ENCODE data around the gene COTL1.

The COTL1 gene

DNA sequence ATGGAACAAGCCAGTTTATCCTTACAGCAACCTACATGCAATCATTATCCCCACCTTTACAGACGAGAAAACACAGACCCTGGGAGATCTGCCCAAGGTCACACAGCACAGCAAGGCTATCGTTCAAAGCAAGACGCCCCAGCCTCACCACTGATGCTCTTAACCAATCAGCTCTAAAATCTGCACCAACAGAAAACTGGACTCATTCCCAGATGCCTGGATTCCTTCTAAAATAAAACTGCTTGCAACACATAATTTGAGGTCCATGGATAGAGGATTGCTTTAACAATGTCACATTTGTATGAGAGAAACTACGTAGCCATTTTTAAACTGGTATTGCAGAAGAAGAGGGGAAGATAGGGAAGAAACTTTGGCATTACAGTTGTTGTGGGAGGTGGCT is 6.8 kb downstream of the COTL1 start:
- Histone ChIP-seq H2BK5ac (ENCODE audit: low read length) (no peak overlapping the region), H3K9ac (ENCODE audit: low read length) (no peak overlapping the region), H2BK15ac (replicated peaks; ENCODE audit: low read depth) (no peak overlapping the region), H4K5ac (ENCODE audit: low read length) (no peak overlapping the region), H3K27ac (ENCODE audit: low read depth, low read length) (no peak overlapping the region), H3K4me1 (ENCODE audit: control insufficient read depth, low read depth, low read length) (no peaks in the 10 kb centered on the region), H3K79me1 (ENCODE audit: low read length) (peaks cover 23% of the 10 kb centered on the region), H4K8ac (ENCODE audit: low read depth, low read length) (no peak overlapping the region), H2BK120ac (ENCODE audit: low read depth, low read length) (no peak overlapping the region), H3K56ac (ENCODE audit: low read length) (no peak overlapping the region), H3K18ac (ENCODE audit: low read length) (no peak overlapping the region), H3K36me3 (ENCODE audit: control insufficient read depth, insufficient read depth, low read length) (no peaks in the 10 kb centered on the region), H3K4me3 (ENCODE audit: low read length) (no peak overlapping the region), H2AK5ac (ENCODE audit: low read length) (no peak overlapping the region), H3K4me2 (ENCODE audit: low read length) (no peak overlapping the region), H3K79me2 (ENCODE audit: control insufficient read depth, insufficient read depth, low read length) (peaks cover 24% of the 10 kb centered on the region), H3K4ac (ENCODE audit: low read depth, low read length) (no peak overlapping the region), H3K27me3 (ENCODE audit: insufficient read depth, low read length, poor library complexity) (no peaks in the 10 kb centered on the region), H3K23ac (ENCODE audit: low read length) (no peak overlapping the region)
- no CpG with 5 or more reads among the region's 4 CpGs for WGBS (ENCODE audit: extremely low coverage, insufficient coverage, low lambda C conversion rate)
- no peak for DNase-seq

DNA sequence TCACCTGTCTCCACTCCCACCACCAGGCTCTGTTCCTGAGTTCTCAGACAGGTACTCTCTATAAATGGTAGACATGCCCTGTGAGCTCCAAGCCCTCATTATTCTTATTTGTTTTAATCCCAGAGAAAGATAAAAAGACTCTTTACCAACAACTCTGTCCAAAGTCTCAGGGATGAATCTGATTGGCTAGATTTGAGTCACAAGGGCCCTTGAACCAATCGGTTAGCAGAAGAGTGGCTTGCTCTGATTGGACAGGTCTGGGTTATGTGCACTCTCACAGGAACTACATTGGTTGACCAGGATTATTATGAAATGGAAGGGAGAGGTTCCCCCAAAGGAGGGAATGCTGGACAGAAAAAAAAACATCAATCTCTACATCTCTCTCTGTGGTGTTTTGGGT is 7.5 kb downstream of the COTL1 start:
- H3K79me1 ChIP-seq (ENCODE audit: low read length): peaks cover 23% of the 10 kb centered on the region
- no peak overlapping the region for H3K4ac ChIP-seq (ENCODE audit: low read depth, low read length)
- no peak overlapping the region for H3K27ac ChIP-seq (ENCODE audit: low read depth, low read length)
- no peak overlapping the region for H2BK15ac ChIP-seq (replicated peaks; ENCODE audit: low read depth)
- H4K5ac ChIP-seq (ENCODE audit: low read length): no peak overlapping the region
- H3K9ac ChIP-seq (ENCODE audit: low read length): no peak overlapping the region
- no peak overlapping the region for H2AK5ac ChIP-seq (ENCODE audit: low read length)
- H2BK120ac ChIP-seq (ENCODE audit: low read depth, low read length): no peak overlapping the region
- DNase-seq: no peak
- no peaks in the 10 kb centered on the region for H3K36me3 ChIP-seq (ENCODE audit: control insufficient read depth, insufficient read depth, low read length)
- WGBS (ENCODE audit: extremely low coverage, insufficient coverage, low lambda C conversion rate): no CpG with 5 or more reads among the region's 1 CpG
- no peak overlapping the region for H3K56ac ChIP-seq (ENCODE audit: low read length)
- H4K8ac ChIP-seq (ENCODE audit: low read depth, low read length): no peak overlapping the region
- no peak overlapping the region for H3K4me2 ChIP-seq (ENCODE audit: low read length)
- H3K4me3 ChIP-seq (ENCODE audit: low read length): no peak overlapping the region
- H3K4me1 ChIP-seq (ENCODE audit: control insufficient read depth, low read depth, low read length): no peaks in the 10 kb centered on the region
- H3K27me3 ChIP-seq (ENCODE audit: insufficient read depth, low read length, poor library complexity): no peaks in the 10 kb centered on the region
- no peak overlapping the region for H3K18ac ChIP-seq (ENCODE audit: low read length)
- H2BK5ac ChIP-seq (ENCODE audit: low read length): no peak overlapping the region
- H3K79me2 ChIP-seq (ENCODE audit: control insufficient read depth, insufficient read depth, low read length): peaks cover 20% of the 10 kb centered on the region
- no peak overlapping the region for H3K23ac ChIP-seq (ENCODE audit: low read length)

DNA sequence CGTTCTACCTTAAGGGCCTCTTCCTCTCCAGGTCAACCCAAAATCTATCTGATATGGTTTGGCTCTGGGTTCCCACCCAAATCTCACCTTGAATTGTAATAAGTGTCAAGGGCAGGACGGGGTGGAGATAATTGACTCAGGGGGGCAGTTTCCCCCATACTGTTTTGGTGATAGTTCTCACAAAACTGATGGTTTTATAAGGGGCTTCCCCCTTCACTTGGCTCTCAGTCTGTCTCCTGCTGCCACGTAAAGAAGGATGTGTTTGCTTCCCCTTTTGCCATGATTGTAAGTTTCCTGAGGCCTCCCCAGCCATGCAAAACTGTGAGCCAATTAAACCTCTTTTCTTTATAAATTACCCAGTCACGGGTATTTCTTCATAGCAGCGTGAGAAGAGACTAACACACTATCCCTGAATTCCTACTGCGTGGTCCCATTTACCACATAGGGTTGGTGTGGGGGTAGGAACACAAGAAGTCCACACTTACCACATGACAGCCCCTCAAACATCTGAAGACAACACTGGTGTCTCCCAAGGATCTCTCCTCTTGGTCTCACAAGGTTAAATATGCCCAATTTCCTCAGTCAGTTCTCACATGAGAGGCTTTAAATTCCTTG is 8.2 kb downstream of the COTL1 start:
- Histone ChIP-seq H3K79me2 (ENCODE audit: control insufficient read depth, insufficient read depth, low read length) (peaks cover 13% of the 10 kb centered on the region), H2BK120ac (ENCODE audit: low read depth, low read length) (no peak overlapping the region), H4K8ac (ENCODE audit: low read depth, low read length) (no peak overlapping the region), H3K4me2 (ENCODE audit: low read length) (no peak overlapping the region), H3K36me3 (ENCODE audit: control insufficient read depth, insufficient read depth, low read length) (no peaks in the 10 kb centered on the region), H3K27me3 (ENCODE audit: insufficient read depth, low read length, poor library complexity) (no peaks in the 10 kb centered on the region), H3K23ac (ENCODE audit: low read length) (no peak overlapping the region), H3K4ac (ENCODE audit: low read depth, low read length) (no peak overlapping the region), H2BK15ac (replicated peaks; ENCODE audit: low read depth) (no peak overlapping the region), H3K9ac (ENCODE audit: low read length) (no peak overlapping the region), H3K4me1 (ENCODE audit: control insufficient read depth, low read depth, low read length) (no peaks in the 10 kb centered on the region), H3K79me1 (ENCODE audit: low read length) (peaks cover 19% of the 10 kb centered on the region), H3K18ac (ENCODE audit: low read length) (no peak overlapping the region), H2BK5ac (ENCODE audit: low read length) (no peak overlapping the region), H3K4me3 (ENCODE audit: low read length) (no peak overlapping the region), H4K5ac (ENCODE audit: low read length) (no peak overlapping the region), H2AK5ac (ENCODE audit: low read length) (no peak overlapping the region), H3K56ac (ENCODE audit: low read length) (no peak overlapping the region), H3K27ac (ENCODE audit: low read depth, low read length) (no peak overlapping the region)
- DNase-seq: no peak
- WGBS (ENCODE audit: extremely low coverage, insufficient coverage, low lambda C conversion rate): no CpG with 5 or more reads among the region's 6 CpGs

DNA sequence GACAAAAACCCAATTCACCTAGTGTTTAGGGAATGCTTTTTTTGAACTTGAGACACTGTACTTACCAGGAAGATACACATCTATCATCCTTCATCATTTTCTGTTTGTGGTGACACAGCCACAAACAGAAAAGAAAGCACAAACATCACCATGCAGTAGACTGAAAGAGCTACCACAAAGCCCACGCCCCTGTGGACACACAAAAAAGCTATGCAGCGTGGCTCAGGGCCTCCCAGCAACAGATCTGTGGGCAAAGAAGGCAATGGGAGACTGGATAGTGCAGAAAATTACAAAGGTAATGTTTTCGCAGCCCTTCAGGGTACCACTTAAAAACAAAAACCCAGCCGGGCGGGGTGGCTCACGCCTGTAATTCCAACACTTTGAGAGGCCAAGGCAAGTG is 9.6 kb downstream of the COTL1 start:
- H3K9ac ChIP-seq (ENCODE audit: low read length): no peak overlapping the region
- no peak overlapping the region for H3K23ac ChIP-seq (ENCODE audit: low read length)
- no CpG with 5 or more reads among the region's 6 CpGs for WGBS (ENCODE audit: extremely low coverage, insufficient coverage, low lambda C conversion rate)
- H3K27ac ChIP-seq (ENCODE audit: low read depth, low read length): no peak overlapping the region
- no peaks in the 10 kb centered on the region for H3K27me3 ChIP-seq (ENCODE audit: insufficient read depth, low read length, poor library complexity)
- H4K5ac ChIP-seq (ENCODE audit: low read length): no peak overlapping the region
- H3K4me2 ChIP-seq (ENCODE audit: low read length): no peak overlapping the region
- H3K4me3 ChIP-seq (ENCODE audit: low read length): no peak overlapping the region
- H3K56ac ChIP-seq (ENCODE audit: low read length): no peak overlapping the region
- no peaks in the 10 kb centered on the region for H3K36me3 ChIP-seq (ENCODE audit: control insufficient read depth, insufficient read depth, low read length)
- H4K8ac ChIP-seq (ENCODE audit: low read depth, low read length): no peak overlapping the region
- H3K79me2 ChIP-seq (ENCODE audit: control insufficient read depth, insufficient read depth, low read length): peaks cover 7% of the 10 kb centered on the region
- no peak overlapping the region for H2BK5ac ChIP-seq (ENCODE audit: low read length)
- H2BK120ac ChIP-seq (ENCODE audit: low read depth, low read length): no peak overlapping the region
- no peak overlapping the region for H2AK5ac ChIP-seq (ENCODE audit: low read length)
- DNase-seq: no peak
- no peak overlapping the region for H3K18ac ChIP-seq (ENCODE audit: low read length)
- H3K4me1 ChIP-seq (ENCODE audit: control insufficient read depth, low read depth, low read length): no peaks in the 10 kb centered on the region
- H3K4ac ChIP-seq (ENCODE audit: low read depth, low read length): no peak overlapping the region
- no peak overlapping the region for H2BK15ac ChIP-seq (replicated peaks; ENCODE audit: low read depth)
- peaks cover 14% of the 10 kb centered on the region for H3K79me1 ChIP-seq (ENCODE audit: low read length)

DNA sequence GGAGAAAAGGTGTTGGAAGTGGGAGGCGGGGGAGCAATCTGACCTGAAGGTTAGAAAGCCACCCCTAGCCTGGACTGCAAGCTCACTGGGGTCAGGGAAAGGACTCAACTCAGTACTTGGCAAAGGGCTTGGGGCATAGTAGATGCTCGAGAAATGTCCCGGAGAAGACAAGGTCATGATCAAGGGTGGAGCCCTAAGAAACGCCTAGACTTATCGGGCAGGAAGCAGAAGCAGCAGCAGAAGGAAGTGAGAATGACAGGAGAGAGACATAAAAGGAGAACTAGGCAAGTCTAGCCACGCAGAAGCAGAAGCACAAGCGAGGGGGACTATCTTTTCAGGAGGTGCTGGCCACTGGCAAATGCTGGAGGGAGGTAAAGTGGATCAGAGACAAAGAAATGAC is 10.2 kb downstream of the COTL1 start:
- H3K18ac ChIP-seq (ENCODE audit: low read length): no peak overlapping the region
- no CpG with 5 or more reads among the region's 7 CpGs for WGBS (ENCODE audit: extremely low coverage, insufficient coverage, low lambda C conversion rate)
- no peak overlapping the region for H2BK5ac ChIP-seq (ENCODE audit: low read length)
- no peak overlapping the region for H2BK15ac ChIP-seq (replicated peaks; ENCODE audit: low read depth)
- H3K36me3 ChIP-seq (ENCODE audit: control insufficient read depth, insufficient read depth, low read length): no peaks in the 10 kb centered on the region
- no peak overlapping the region for H3K56ac ChIP-seq (ENCODE audit: low read length)
- no peak overlapping the region for H2AK5ac ChIP-seq (ENCODE audit: low read length)
- no peak overlapping the region for H3K4me3 ChIP-seq (ENCODE audit: low read length)
- no peak overlapping the region for H3K4ac ChIP-seq (ENCODE audit: low read depth, low read length)
- H3K23ac ChIP-seq (ENCODE audit: low read length): no peak overlapping the region
- H3K9ac ChIP-seq (ENCODE audit: low read length): no peak overlapping the region
- peaks cover 6% of the 10 kb centered on the region for H3K79me2 ChIP-seq (ENCODE audit: control insufficient read depth, insufficient read depth, low read length)
- H3K4me1 ChIP-seq (ENCODE audit: control insufficient read depth, low read depth, low read length): no peaks in the 10 kb centered on the region
- no peak overlapping the region for H3K27ac ChIP-seq (ENCODE audit: low read depth, low read length)
- no peak overlapping the region for H3K4me2 ChIP-seq (ENCODE audit: low read length)
- no peaks in the 10 kb centered on the region for H3K27me3 ChIP-seq (ENCODE audit: insufficient read depth, low read length, poor library complexity)
- no peak overlapping the region for H2BK120ac ChIP-seq (ENCODE audit: low read depth, low read length)
- no peak overlapping the region for H4K8ac ChIP-seq (ENCODE audit: low read depth, low read length)
- no peak overlapping the region for H4K5ac ChIP-seq (ENCODE audit: low read length)
- DNase-seq: no peak
- peaks cover 14% of the 10 kb centered on the region for H3K79me1 ChIP-seq (ENCODE audit: low read length)

DNA sequence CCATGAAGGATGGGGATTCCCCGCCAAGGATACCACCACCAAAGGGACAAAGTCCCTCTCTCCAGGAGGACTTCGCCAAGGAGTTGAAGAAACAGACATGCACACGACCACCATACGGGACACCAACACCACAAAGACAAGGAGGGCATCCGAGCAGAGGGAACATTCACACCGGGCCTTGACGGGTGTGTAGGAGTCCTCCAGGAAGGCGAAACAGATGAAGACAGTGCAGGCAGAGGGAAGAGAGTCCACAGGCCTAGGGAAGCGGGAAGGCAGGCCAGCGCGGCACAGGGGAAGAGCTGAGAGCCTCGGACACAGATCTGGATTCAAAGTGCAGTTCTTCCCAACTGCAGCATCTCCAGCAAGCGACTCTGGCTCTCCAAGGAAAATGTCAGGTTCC is 10.8 kb downstream of the COTL1 start:
- Histone ChIP-seq H3K79me2 (ENCODE audit: control insufficient read depth, insufficient read depth, low read length) (peaks cover 6% of the 10 kb centered on the region), H3K56ac (ENCODE audit: low read length) (no peak overlapping the region), H3K23ac (ENCODE audit: low read length) (no peak overlapping the region), H3K4ac (ENCODE audit: low read depth, low read length) (no peak overlapping the region), H3K79me1 (ENCODE audit: low read length) (peaks cover 14% of the 10 kb centered on the region), H3K4me2 (ENCODE audit: low read length) (no peak overlapping the region), H3K4me3 (ENCODE audit: low read length) (no peak overlapping the region), H3K36me3 (ENCODE audit: control insufficient read depth, insufficient read depth, low read length) (no peaks in the 10 kb centered on the region), H2BK120ac (ENCODE audit: low read depth, low read length) (no peak overlapping the region), H3K9ac (ENCODE audit: low read length) (no peak overlapping the region), H3K27ac (ENCODE audit: low read depth, low read length) (no peak overlapping the region), H2BK5ac (ENCODE audit: low read length) (no peak overlapping the region), H4K5ac (ENCODE audit: low read length) (no peak overlapping the region), H2AK5ac (ENCODE audit: low read length) (no peak overlapping the region), H3K18ac (ENCODE audit: low read length) (no peak overlapping the region), H4K8ac (ENCODE audit: low read depth, low read length) (no peak overlapping the region), H3K27me3 (ENCODE audit: insufficient read depth, low read length, poor library complexity) (no peaks in the 10 kb centered on the region), H2BK15ac (replicated peaks; ENCODE audit: low read depth) (no peak overlapping the region), H3K4me1 (ENCODE audit: control insufficient read depth, low read depth, low read length) (no peaks in the 10 kb centered on the region)
- WGBS (ENCODE audit: extremely low coverage, insufficient coverage, low lambda C conversion rate): no CpG with 5 or more reads among the region's 13 CpGs
- no peak for DNase-seq
